Thoracic aorta (tissue), 2 donors: ENCODE results near the gene NLN. TPM values are rescaled to one million over a fixed set of nuclear protein-coding genes. Genes with fewer than 3 reads are reported as not detected.

Source experiments
- total RNA-seq, 2 donors: library from RNA; depleted of rRNA; stranded (reverse); fragments of >200 nt; gene quantifications; one replicate each; pipeline versions ENCODE4 v1.1.0 to v1.2.3, GENCODE V29; 2016

The NLN gene
- total RNA-seq, 2 donors from 2014 or later, result 6.8 to 24.1 TPM

Other genes starting within 250 kb of the NLN start
- gene ADAMTS6, start 240.3 kb upstream of the NLN start, total RNA-seq, result 10 to 100 TPM in 1 of 2 donors, 1 to 10 TPM in 1; 4.9 to 11.8 TPM
- 1 to 10 TPM in 1 of 2 donors, under 1 TPM in 1; 0.42 to 1.1 TPM for gene CENPK, start 159.0 kb upstream of the NLN start, total RNA-seq
- 10 to 100 TPM; 32.8 to 71.0 TPM for gene PPWD1, start 158.9 kb upstream of the NLN start, total RNA-seq
- gene TRIM23, start 97.9 kb upstream of the NLN start, total RNA-seq, result 10 to 100 TPM; 13.5 to 14.5 TPM
- 1 to 10 TPM; 1.1 to 4.9 TPM for gene SHLD3, start 97.2 kb upstream of the NLN start, total RNA-seq
- gene TRAPPC13, start 97.2 kb upstream of the NLN start, total RNA-seq, result 10 to 100 TPM in 1 of 2 donors, 1 to 10 TPM in 1; 9.7 to 14.4 TPM
- 10 to 100 TPM; 24.3 to 26.4 TPM for gene SGTB, start 96 bp upstream of the NLN start, total RNA-seq
- gene ERBIN, start 204.4 kb downstream of the NLN start, total RNA-seq, result 10 to 100 TPM; 55.0 to 61.5 TPM